MCF 10A (cell line): ENCODE measurements around the gene IGFBPL1. TPM values are rescaled to one million over a fixed set of nuclear protein-coding genes. Genes with fewer than 3 reads are reported as not detected.

Experiments used
- BruUV-seq: library from RNA; stranded (reverse); fragments of 400-500 nt; replicated peaks from 2 replicates; lab custom pipeline; 2021; lab: Mats Ljungman, UMichigan
- CTCF ChIA-PET: fragments of 300-600 bp; sonication (Branson Sonifier 250); formaldehyde crosslinking; extraction: SDS; loops from one replicate; lab custom pipeline; 2021; ENCODE audit warnings: antibody characterized with exemption, inconsistent platforms; lab: Yijun Ruan, JAX
- POLR2A ChIA-PET: fragments of 300-600, 350-650 bp; sonication (Branson Sonifier 250); formaldehyde crosslinking; extraction: SDS; loops from one replicate; lab custom pipeline; 2020; ENCODE audit warnings: antibody characterized with exemption, inconsistent platforms; lab: Yijun Ruan, JAX
- DNase-seq: peaks from one replicate; pipeline ENCODE4 v3.0.0-alpha.2; 2018; ENCODE audit not compliant: unreplicated experiment
- H3K27ac Mint-ChIP-seq: one replicate; pipeline ENCODE4 v1.8.0; 2022; ENCODE audit warnings: mild to moderate bottlenecking, low read depth, mixed read lengths; ENCODE audit not compliant: unreplicated experiment
- H3K27me3 Mint-ChIP-seq: one replicate; pipeline ENCODE4 v1.8.0; 2022; ENCODE audit warnings: mixed read lengths; ENCODE audit not compliant: insufficient read depth, unreplicated experiment
- H3K36me3 Mint-ChIP-seq: one replicate; pipeline ENCODE4 v1.8.0; 2022; ENCODE audit warnings: mild to moderate bottlenecking, moderate library complexity, mixed read lengths; ENCODE audit not compliant: insufficient read depth, unreplicated experiment
- H3K4me1 Mint-ChIP-seq: one replicate; pipeline ENCODE4 v1.8.0; 2022; ENCODE audit warnings: mixed read lengths; ENCODE audit not compliant: insufficient read depth, unreplicated experiment
- H3K4me3 Mint-ChIP-seq: one replicate; pipeline ENCODE4 v1.8.0; 2022; ENCODE audit warnings: mild to moderate bottlenecking, moderate library complexity, mixed read lengths; ENCODE audit not compliant: unreplicated experiment
- H3K9me3 Mint-ChIP-seq: one replicate; pipeline ENCODE4 v1.8.0; 2022; ENCODE audit warnings: mixed read lengths; ENCODE audit not compliant: unreplicated experiment
- CTCF ChIP-seq: fragments of 200-600 bp; IDR thresholded peaks from one replicate; pipeline ENCODE4 v1.8.0; 2022; ENCODE audit warnings: antibody characterized with exemption, mild to moderate bottlenecking; ENCODE audit not compliant: unreplicated experiment
- intact Hi-C: fragments of 100-400 bp; cut with micrococcal nuclease; formaldehyde crosslinking; loops from 2 replicates; pipeline ENCODE4 v1.14.1; 2022
- total RNA-seq: library from RNA; stranded (reverse); gene quantifications from 2 replicates; pipeline ENCODE4 v1.2.3, GENCODE V29; 2022

IGFBPL1 gene
- total RNA-seq, 1 experiment from 2014 or later = not detected

DNA sequence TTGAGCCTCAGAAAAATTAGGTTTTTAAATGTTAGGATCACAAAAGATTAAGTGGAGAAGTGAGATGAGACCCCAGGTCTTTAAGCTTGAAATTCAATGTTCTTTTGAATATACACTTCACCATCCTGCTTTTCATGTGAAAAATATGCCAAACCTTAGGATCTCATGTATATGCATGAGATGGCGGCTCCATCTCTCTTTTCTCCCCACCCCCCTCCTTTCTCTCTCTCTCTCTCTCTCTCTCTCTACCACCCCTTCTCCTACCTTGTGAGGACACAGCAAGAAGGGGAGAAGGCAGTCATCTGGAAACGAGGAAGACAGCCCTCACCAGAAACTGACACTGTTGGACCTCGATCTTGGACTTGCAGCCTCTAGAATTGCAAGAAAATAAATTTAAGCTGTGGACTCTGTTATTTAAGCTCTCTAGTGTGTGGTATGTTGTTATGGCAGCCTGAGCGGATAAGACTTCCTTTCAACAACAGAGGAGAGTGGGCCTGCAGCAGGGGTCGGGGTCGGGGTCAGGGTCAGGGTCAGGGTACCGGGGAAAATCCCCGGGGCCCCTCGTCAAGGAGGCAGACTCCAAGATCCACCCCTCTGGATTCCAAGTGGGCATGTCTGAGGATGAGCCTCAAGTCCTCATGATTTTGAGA lies 48.1 kb downstream of the IGFBPL1 start:
- CTCF ChIA-PET = interaction anchor here (0.7 to 2.4 kb wide), 5 partner anchors 17 to 1446 kb away, joined by 3 to 10 read pairs (median 5); no protein-coding TSS in a partner anchor
- DNase-seq = no peak
- Mint-ChIP-seq H3K4me3 (no peak overlapping the region), H3K4me1 (no peaks in the 10 kb centered on the region), H3K36me3 (no peaks in the 10 kb centered on the region), H3K9me3 (no peaks in the 10 kb centered on the region), H3K27ac (no peak overlapping the region), H3K27me3 (peaks cover 12% of the 10 kb centered on the region)
- no peak for TF ChIP-seq CTCF
- POLR2A ChIA-PET = interaction anchor here (0.6 to 0.9 kb wide), 2 partner anchors 13 to 80 kb away, joined by 3 read pairs; no protein-coding TSS in a partner anchor
- intact Hi-C loops = no loop called here
- no TSS peak for BruUV-seq

- H3K36me3 Mint-ChIP-seq = no peaks in the 10 kb centered on the region
- no peak overlapping the region for H3K27ac Mint-ChIP-seq
- DNase-seq = no peak
- TF ChIP-seq CTCF = no peak
- no peak overlapping the region for H3K4me3 Mint-ChIP-seq
- H3K27me3 Mint-ChIP-seq = peaks cover 12% of the 10 kb centered on the region
- H3K9me3 Mint-ChIP-seq = no peaks in the 10 kb centered on the region
- ChIA-PET POLR2A (no interaction called here), CTCF (interaction anchor here (0.7 to 1.6 kb wide), 5 partner anchors 12 to 1445 kb away, joined by 3 to 5 read pairs (median 4); no protein-coding TSS in a partner anchor)
- intact Hi-C loops = no loop called here
- no TSS peak for BruUV-seq
- H3K4me1 Mint-ChIP-seq = no peaks in the 10 kb centered on the region
These were observed 48.7 kb downstream of the IGFBPL1 start for GRCh38 chr9:38375572-38375963.

DNA sequence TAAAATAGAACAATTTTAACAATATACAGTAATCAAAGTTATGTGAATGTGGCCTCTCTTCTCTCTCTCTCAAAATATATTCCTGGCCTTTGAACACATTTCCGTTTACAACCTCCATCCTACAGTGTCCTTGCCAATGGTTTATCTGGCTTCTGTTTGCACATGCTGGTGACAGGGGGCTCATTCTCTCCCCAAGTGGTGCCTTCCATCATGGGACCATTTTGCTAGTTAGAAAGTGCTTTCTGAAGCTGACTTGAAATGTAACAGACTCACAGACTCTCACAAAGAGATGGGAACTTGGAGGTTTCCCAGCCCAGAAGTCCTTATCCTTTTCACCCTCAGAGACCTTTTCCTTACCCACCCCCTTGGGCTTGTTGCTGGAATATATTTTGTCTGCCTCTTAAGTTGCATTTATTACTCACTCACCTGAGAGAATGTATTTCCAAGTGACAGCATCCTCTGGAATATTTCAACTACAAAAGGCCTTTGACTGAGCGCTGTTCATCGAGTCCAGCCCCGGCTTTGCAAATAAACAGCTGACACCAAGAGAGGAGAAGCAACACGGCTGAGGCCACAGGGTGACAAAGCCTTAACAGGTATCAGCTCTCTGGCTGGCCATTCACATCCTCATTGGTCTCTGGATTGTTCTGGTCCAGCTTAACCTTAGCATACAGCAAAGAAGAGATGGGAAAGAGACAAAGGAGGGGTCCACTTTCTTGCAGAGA lies 49.2 kb downstream of the IGFBPL1 start:
- Mint-ChIP-seq H3K4me1 (no peaks in the 10 kb centered on the region), H3K27ac (no peak overlapping the region), H3K4me3 (no peak overlapping the region), H3K27me3 (peaks cover 12% of the 10 kb centered on the region), H3K36me3 (no peaks in the 10 kb centered on the region), H3K9me3 (no peaks in the 10 kb centered on the region)
- TF ChIP-seq CTCF = no peak
- DNase-seq = no peak
- BruUV-seq = no TSS peak
- POLR2A ChIA-PET = no interaction called here
- CTCF ChIA-PET = interaction anchor here (0.8 to 1.6 kb wide), 5 partner anchors 12 to 454 kb away, joined by 3 to 5 read pairs (median 4); no protein-coding TSS in a partner anchor
- intact Hi-C loops = no loop called here

GRCh38 chr9:38373679-38374078 lies 50.6 kb downstream of the IGFBPL1 start:
- H3K27ac Mint-ChIP-seq = no peak overlapping the region
- ChIA-PET POLR2A (no interaction called here), CTCF (no interaction called here)
- no peaks in the 10 kb centered on the region for H3K9me3 Mint-ChIP-seq
- BruUV-seq = no TSS peak
- H3K4me1 Mint-ChIP-seq = no peaks in the 10 kb centered on the region
- no peak overlapping the region for H3K4me3 Mint-ChIP-seq
- no peak for DNase-seq
- peaks cover 12% of the 10 kb centered on the region for H3K27me3 Mint-ChIP-seq
- no peak for TF ChIP-seq CTCF
- intact Hi-C loops = no loop called here
- no peaks in the 10 kb centered on the region for H3K36me3 Mint-ChIP-seq
